CD4-positive, alpha-beta T cell treated with Interleukin-17A for 4 hours (primary cell): ENCODE measurements around the gene TMEM74B.

ENCODE experiments used
- DNase-seq: peaks from one replicate; pipeline ENCODE4 v3.0.0-alpha.2; 2020; ENCODE audit warnings: mixed read lengths

Gene TMEM74B

GRCh38 chr20:1131354-1131753, 53.4 kb downstream of the TMEM74B start:
- DNase-seq = no peak

- no peak for DNase-seq
Measured at GRCh38 chr20:1130847-1131246, 53.9 kb downstream of the TMEM74B start.
